Mucosa of descending colon (tissue), 3 donors: ENCODE data around the gene KLB. TPM values are rescaled to one million over a fixed set of nuclear protein-coding genes. Genes with fewer than 3 reads are reported as not detected.

Experiments used
- ATAC-seq: fragments of 200-7000 bp; cut with Tn5 transposase; one replicate; pipeline ENCODE4 v1.9.1; 2020; ENCODE audit warnings: mild to moderate bottlenecking, moderate library complexity
- DNase-seq, 3 donors: peaks; one replicate each; pipeline ENCODE4 v3.0.0-alpha.2; 2020
- H3K36me3 ChIP-seq: fragments of 200-600 bp; one replicate; pipeline ENCODE4 v1.8.0; 2021; ENCODE audit warnings: low read depth, mild to moderate bottlenecking
- H3K4me1 ChIP-seq: fragments of 200-600 bp; one replicate; pipeline ENCODE4 v1.8.0; 2021; ENCODE audit warnings: low read depth, mild to moderate bottlenecking
- H3K4me3 ChIP-seq: fragments of 200-600 bp; one replicate; pipeline ENCODE4 v1.8.0; 2021; ENCODE audit warnings: mild to moderate bottlenecking
- H3K9me3 ChIP-seq: fragments of 200-600 bp; one replicate; pipeline ENCODE4 v1.8.0; 2021; ENCODE audit warnings: mild to moderate bottlenecking
- CTCF ChIP-seq: fragments of 200-600 bp; IDR thresholded peaks from one replicate; pipeline ENCODE4 v1.8.0; 2022; ENCODE audit warnings: antibody characterized with exemption, mild to moderate bottlenecking
- intact Hi-C, 2 donors: fragments of 100-400 bp; cut with DNase I in 1 of 2; cut with micrococcal nuclease in 1 of 2; formaldehyde crosslinking; loops; one replicate each; pipeline versions ENCODE4 v1.11.0 to v1.11.1; 2022; cut with DNase I, micrococcal nuclease
- total RNA-seq, 3 donors: library from RNA; stranded (reverse); fragmentation: NEBNext Ultra II Directional in 2 of 3; extraction: Animal tissue kit (Norgen Biotek cat#: 25700) in 2 of 3; gene quantifications; one replicate each; pipeline versions ENCODE4 v1.2.1 to v1.2.4, GENCODE V29; 2021 to 2023
- donor health status: DM: no; HTN: no; CAD: no; lungs with moderate emphysema.
- donor health status: DM: no; HTN: no; CAD: no.
- donor health status: DM: no; HTN: yes; CAD: no.

The KLB gene
- total RNA-seq, 3 donors from 2014 or later, result 0.44 to 1.0 (median 0.92) TPM

GRCh38 chr4:39464886-39465501 lies 58.3 kb downstream of the KLB start:
- ATAC-seq, result no peak

GRCh38 chr4:39466747-39467146 lies 60.0 kb downstream of the KLB start:
- TF ChIP-seq CTCF, result no peak
- H3K4me1 ChIP-seq, result peaks cover 7% of the 10 kb centered on the region
- no peak overlapping the region for H3K4me3 ChIP-seq
- DNase-seq, result no peak
- ATAC-seq, result peak; percentile 80
- intact Hi-C loops, result loop anchor here in 1 of 2 donors (5.0 kb wide), 2 partner anchors 191 to 511 kb away; partner anchors contain the start of gene PDS5A
- H3K36me3 ChIP-seq, result no peaks in the 10 kb centered on the region
- no peaks in the 10 kb centered on the region for H3K9me3 ChIP-seq

More at GRCh38 chr4:39464886-39465501, 58.3 kb downstream of the KLB start:
- no peak for DNase-seq
- H3K9me3 ChIP-seq, result no peaks in the 10 kb centered on the region
- intact Hi-C loops, result loop anchor here in 1 of 2 donors (5.0 kb wide), 2 partner anchors 192 to 512 kb away; partner anchors contain the start of gene PDS5A
- H3K4me3 ChIP-seq, result no peak overlapping the region
- peaks cover 7% of the 10 kb centered on the region for H3K4me1 ChIP-seq
- H3K36me3 ChIP-seq, result no peaks in the 10 kb centered on the region
- no peak for TF ChIP-seq CTCF

- H3K36me3 ChIP-seq, result no peaks in the 10 kb centered on the region
- no peaks in the 10 kb centered on the region for H3K9me3 ChIP-seq
- intact Hi-C loops, result loop anchor here in 1 of 2 donors (5.0 kb wide), 2 partner anchors 190 to 510 kb away; partner anchors contain the start of gene PDS5A
- peaks cover 7% of the 10 kb centered on the region for H3K4me1 ChIP-seq
- no peak for TF ChIP-seq CTCF
- no peak overlapping the region for H3K4me3 ChIP-seq
- DNase-seq (no peak), ATAC-seq (no peak)
These were observed 60.7 kb downstream of the KLB start for GRCh38 chr4:39467464-39467863.

- intact Hi-C loops, result loop anchor here in 1 of 2 donors (5.0 kb wide), 2 partner anchors 188 to 508 kb away; partner anchors contain the start of gene PDS5A
- TF ChIP-seq CTCF, result peak; percentile 46
- ATAC-seq, result peak; percentile 91
- Histone ChIP-seq H3K4me3 (no peak overlapping the region), H3K4me1 (peaks cover 7% of the 10 kb centered on the region), H3K36me3 (no peaks in the 10 kb centered on the region), H3K9me3 (no peaks in the 10 kb centered on the region)
- peak in 1 of 3 donors; percentile 42 for DNase-seq
These were observed 62.8 kb downstream of the KLB start for GRCh38 chr4:39469429-39470077.

GRCh38 chr4:39470402-39470801 lies 63.7 kb downstream of the KLB start:
- DNase-seq (no peak), ATAC-seq (no peak)
- H3K36me3 ChIP-seq, result no peaks in the 10 kb centered on the region
- H3K4me1 ChIP-seq, result peaks cover 7% of the 10 kb centered on the region
- no peaks in the 10 kb centered on the region for H3K9me3 ChIP-seq
- intact Hi-C loops, result no loop called here
- TF ChIP-seq CTCF, result no peak
- no peak overlapping the region for H3K4me3 ChIP-seq
